MCF 10A (cell line): ENCODE measurements around the gene LAMB3. TPM values are rescaled to one million over a fixed set of nuclear protein-coding genes. Genes with fewer than 3 reads are reported as not detected.

Source experiments
- BruUV-seq: library from RNA; stranded (reverse); fragments of 400-500 nt; replicated peaks from 2 replicates; lab custom pipeline; 2021; lab: Mats Ljungman, UMichigan
- CTCF ChIA-PET: fragments of 300-600 bp; sonication (Branson Sonifier 250); formaldehyde crosslinking; extraction: SDS; loops from one replicate; lab custom pipeline; 2021; ENCODE audit warnings: antibody characterized with exemption, inconsistent platforms; lab: Yijun Ruan, JAX
- POLR2A ChIA-PET: fragments of 300-600, 350-650 bp; sonication (Branson Sonifier 250); formaldehyde crosslinking; extraction: SDS; loops from one replicate; lab custom pipeline; 2020; ENCODE audit warnings: antibody characterized with exemption, inconsistent platforms; lab: Yijun Ruan, JAX
- DNase-seq: peaks from one replicate; pipeline ENCODE4 v3.0.0-alpha.2; 2018; ENCODE audit not compliant: unreplicated experiment
- H3K27ac Mint-ChIP-seq: one replicate; pipeline ENCODE4 v1.8.0; 2022; ENCODE audit warnings: mild to moderate bottlenecking, low read depth, mixed read lengths; ENCODE audit not compliant: unreplicated experiment
- H3K27me3 Mint-ChIP-seq: one replicate; pipeline ENCODE4 v1.8.0; 2022; ENCODE audit warnings: mixed read lengths; ENCODE audit not compliant: insufficient read depth, unreplicated experiment
- H3K36me3 Mint-ChIP-seq: one replicate; pipeline ENCODE4 v1.8.0; 2022; ENCODE audit warnings: mild to moderate bottlenecking, moderate library complexity, mixed read lengths; ENCODE audit not compliant: insufficient read depth, unreplicated experiment
- H3K4me1 Mint-ChIP-seq: one replicate; pipeline ENCODE4 v1.8.0; 2022; ENCODE audit warnings: mixed read lengths; ENCODE audit not compliant: insufficient read depth, unreplicated experiment
- H3K4me3 Mint-ChIP-seq: one replicate; pipeline ENCODE4 v1.8.0; 2022; ENCODE audit warnings: mild to moderate bottlenecking, moderate library complexity, mixed read lengths; ENCODE audit not compliant: unreplicated experiment
- H3K9me3 Mint-ChIP-seq: one replicate; pipeline ENCODE4 v1.8.0; 2022; ENCODE audit warnings: mixed read lengths; ENCODE audit not compliant: unreplicated experiment
- CTCF ChIP-seq: fragments of 200-600 bp; IDR thresholded peaks from one replicate; pipeline ENCODE4 v1.8.0; 2022; ENCODE audit warnings: antibody characterized with exemption, mild to moderate bottlenecking; ENCODE audit not compliant: unreplicated experiment
- intact Hi-C: fragments of 100-400 bp; cut with micrococcal nuclease; formaldehyde crosslinking; loops from 2 replicates; pipeline ENCODE4 v1.14.1; 2022
- microRNA-seq: library from miRNA; unstranded; fragments of <30 nt; microRNA quantifications from one replicate; pipeline ENCODE4 v1.2.0, GENCODE V29; 2022
- total RNA-seq: library from RNA; stranded (reverse); gene quantifications from 2 replicates; pipeline ENCODE4 v1.2.3, GENCODE V29; 2022

The LAMB3 gene
- total RNA-seq, 1 experiment from 2014 or later, result 1,572 TPM

- no TSS peak for BruUV-seq
- DNase-seq, result peak; percentile 97
- ChIA-PET POLR2A (interaction anchor here (0.6 to 9.1 kb wide), 59 partner anchors 7 to 1932 kb away, joined by 3 to 174 read pairs (median 6); partner anchors contain the start of genes C1orf74, IRF6, LAMB3 and PLXNA2), CTCF (interaction anchor here (0.5 to 15.2 kb wide), 112 partner anchors 8 to 1784 kb away, joined by 3 to 394 read pairs (median 6); partner anchors contain the start of genes CAMK1G, LAMB3, PLXNA2 and UTP25)
- Mint-ChIP-seq H3K4me3 (peak overlapping the region; percentile 49), H3K27ac (no peak overlapping the region), H3K27me3 (peaks cover 3% of the 10 kb centered on the region), H3K4me1 (peaks cover 62% of the 10 kb centered on the region), H3K9me3 (no peaks in the 10 kb centered on the region), H3K36me3 (no peaks in the 10 kb centered on the region)
- intact Hi-C loops, result loop anchor here (1.0 to 5.0 kb wide), 9 partner anchors 53 to 914 kb away; partner anchors contain the start of gene UTP25
- peak; percentile 98 for TF ChIP-seq CTCF
Observed at GRCh38 chr1:209565759-209566678, 86.2 kb downstream of the LAMB3 start.

Small RNA genes lying within 50 kb of the gene (microRNA-seq; reads per million reads assigned to microRNA genes)
- gene MIR4260, result not detected

Other genes starting within 250 kb of the LAMB3 start
- not detected in 2 replicates for gene CAMK1G, start 68.7 kb downstream of the LAMB3 start, total RNA-seq
- gene G0S2, start 23.0 kb upstream of the LAMB3 start, total RNA-seq, result not detected in 2 replicates
- gene HSD11B1, start 52.4 kb upstream of the LAMB3 start, total RNA-seq, result 0.21 and 0.39 TPM in 2 replicates
- gene TRAF3IP3, start 103.6 kb upstream of the LAMB3 start, total RNA-seq, result not detected in 2 replicates
- gene C1orf74, start 132.1 kb upstream of the LAMB3 start, total RNA-seq, result 6.8 and 7.1 TPM in 2 replicates
- 87.8 and 106 TPM in 2 replicates for gene IRF6, start 153.7 kb upstream of the LAMB3 start, total RNA-seq
- 20.4 and 23.8 TPM in 2 replicates for gene UTP25, start 175.5 kb upstream of the LAMB3 start, total RNA-seq